ENCODE data around the gene FLT1.
A peak's percentile ranks its signal among the peaks of the same experiment; 100 is the strongest.

Gene FLT1

DNA sequence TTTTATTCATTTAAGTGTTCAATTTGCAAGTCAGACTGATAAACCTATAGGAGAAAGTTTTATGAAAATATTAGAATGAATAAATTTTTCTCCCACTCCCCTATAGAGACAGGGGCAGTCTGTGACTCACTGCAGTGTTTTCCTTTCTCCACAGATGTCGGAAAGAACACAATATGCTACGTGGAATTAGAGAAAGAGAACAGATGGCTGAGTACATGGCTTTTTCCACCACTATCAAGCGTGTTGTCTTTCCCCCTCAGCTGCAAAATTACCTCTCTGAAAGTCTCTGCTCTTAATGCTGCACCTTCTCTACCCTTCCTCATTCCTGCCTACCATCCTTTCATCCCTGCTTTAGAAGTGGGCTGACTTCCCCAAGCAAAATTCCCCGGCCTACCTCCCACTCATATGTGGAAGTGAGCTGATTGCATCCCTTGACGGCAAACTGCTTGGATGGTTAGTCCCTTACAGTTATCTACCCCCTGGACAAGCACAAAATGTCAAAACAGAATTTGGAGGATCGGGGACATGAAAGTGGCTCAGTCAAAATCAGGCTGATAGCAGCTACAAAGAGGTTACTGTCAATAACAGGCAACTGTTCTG lies 30.0 kb downstream of the FLT1 start:
- no peaks in the 10 kb centered on the region for H3K4me1 Mint-ChIP-seq
- DNase-seq (ENCODE audit: low spot score in 2 of 2) (no peak), ATAC-seq (no peak)
- H3K36me3 Mint-ChIP-seq = no peaks in the 10 kb centered on the region
- no peak overlapping the region for H3K4me3 Mint-ChIP-seq
- H3K27ac Mint-ChIP-seq = no peak overlapping the region
- no peaks in the 10 kb centered on the region for H3K9me3 Mint-ChIP-seq

DNA sequence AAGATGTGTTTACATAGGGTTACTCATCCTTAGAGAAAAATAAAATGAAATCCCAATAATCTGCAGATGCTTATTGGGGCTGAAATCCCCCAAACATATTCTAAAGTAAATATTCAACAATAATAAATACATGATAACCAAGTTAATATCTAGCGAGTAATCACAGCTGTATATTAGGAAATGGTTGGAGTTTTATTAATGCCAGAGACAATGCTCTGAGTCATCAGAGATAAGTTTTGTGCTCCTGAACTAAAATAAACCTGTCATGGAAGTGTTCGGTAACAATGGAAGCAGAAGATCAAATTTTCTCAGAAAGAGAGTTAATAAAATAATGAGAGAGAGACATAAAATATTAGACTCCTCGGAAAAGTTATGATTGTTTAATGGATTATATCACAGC lies 31.4 kb downstream of the FLT1 start:
- Mint-ChIP-seq H3K9me3 (no peaks in the 10 kb centered on the region), H3K36me3 (no peaks in the 10 kb centered on the region), H3K4me3 (no peak overlapping the region), H3K4me1 (no peaks in the 10 kb centered on the region), H3K27ac (no peak overlapping the region)
- ATAC-seq (no peak), DNase-seq (ENCODE audit: low spot score in 2 of 2) (no peak)

DNA sequence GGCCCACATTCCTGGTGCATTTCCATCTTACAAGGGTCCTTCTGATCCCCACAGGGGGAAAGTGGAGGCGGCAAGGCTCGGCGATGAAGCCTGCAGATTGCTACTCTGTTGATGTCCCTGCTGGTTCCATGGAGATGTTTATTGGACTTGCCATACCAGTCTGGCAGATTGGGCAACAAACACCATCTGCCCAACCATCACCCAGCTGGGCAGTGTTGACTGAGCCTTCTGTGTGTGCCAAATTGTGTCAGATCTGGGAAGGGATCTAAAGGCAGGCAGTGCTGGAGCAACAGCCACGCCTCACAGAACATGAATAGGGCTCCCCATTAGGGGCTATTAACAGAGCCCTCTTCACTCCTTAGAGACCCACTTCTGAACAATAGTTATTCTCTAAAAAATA lies 35.0 kb downstream of the FLT1 start:
- H3K36me3 Mint-ChIP-seq = no peaks in the 10 kb centered on the region
- H3K27ac Mint-ChIP-seq = no peak overlapping the region
- no peaks in the 10 kb centered on the region for H3K4me1 Mint-ChIP-seq
- H3K4me3 Mint-ChIP-seq = no peak overlapping the region
- H3K9me3 Mint-ChIP-seq = no peaks in the 10 kb centered on the region
- DNase-seq (ENCODE audit: low spot score in 2 of 2) (no peak), ATAC-seq (no peak)

DNA sequence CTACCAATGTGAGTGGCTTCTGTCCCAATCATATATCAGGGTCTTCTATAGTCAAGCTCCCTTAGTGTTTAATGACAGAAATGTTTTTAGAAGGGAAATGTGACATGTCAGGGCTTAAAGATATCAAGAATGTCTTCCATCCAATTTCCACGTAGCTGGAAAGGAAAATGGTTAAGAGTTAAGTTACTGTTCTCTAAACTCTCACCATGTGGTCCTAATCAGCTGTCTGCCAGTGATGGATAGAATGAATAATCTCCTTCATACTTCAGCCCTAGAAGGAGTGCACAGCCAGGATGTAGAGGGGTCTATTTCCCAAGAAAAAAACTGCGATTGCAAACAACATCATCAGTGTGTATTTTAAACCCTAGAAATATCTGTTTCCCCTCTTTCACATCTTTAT lies 36.3 kb downstream of the FLT1 start:
- Mint-ChIP-seq H3K36me3 (no peaks in the 10 kb centered on the region), H3K4me3 (no peak overlapping the region), H3K27ac (no peak overlapping the region), H3K4me1 (no peaks in the 10 kb centered on the region), H3K9me3 (no peaks in the 10 kb centered on the region)
- ATAC-seq = no peak
- no peak for DNase-seq (ENCODE audit: low spot score in 2 of 2)

GRCh38 chr13:28458051-28458450 lies 36.9 kb downstream of the FLT1 start:
- Mint-ChIP-seq H3K4me1 (no peaks in the 10 kb centered on the region), H3K9me3 (no peaks in the 10 kb centered on the region), H3K4me3 (no peak overlapping the region), H3K27ac (no peak overlapping the region), H3K36me3 (peaks cover 2% of the 10 kb centered on the region)
- ATAC-seq (no peak), DNase-seq (ENCODE audit: low spot score in 2 of 2) (no peak)

GRCh38 chr13:28457521-28457920 lies 37.4 kb downstream of the FLT1 start:
- H3K9me3 Mint-ChIP-seq = no peaks in the 10 kb centered on the region
- ATAC-seq (no peak), DNase-seq (ENCODE audit: low spot score in 2 of 2) (no peak)
- H3K4me1 Mint-ChIP-seq = no peaks in the 10 kb centered on the region
- peaks cover 6% of the 10 kb centered on the region for H3K36me3 Mint-ChIP-seq
- H3K4me3 Mint-ChIP-seq = no peak overlapping the region
- no peak overlapping the region for H3K27ac Mint-ChIP-seq

DNA sequence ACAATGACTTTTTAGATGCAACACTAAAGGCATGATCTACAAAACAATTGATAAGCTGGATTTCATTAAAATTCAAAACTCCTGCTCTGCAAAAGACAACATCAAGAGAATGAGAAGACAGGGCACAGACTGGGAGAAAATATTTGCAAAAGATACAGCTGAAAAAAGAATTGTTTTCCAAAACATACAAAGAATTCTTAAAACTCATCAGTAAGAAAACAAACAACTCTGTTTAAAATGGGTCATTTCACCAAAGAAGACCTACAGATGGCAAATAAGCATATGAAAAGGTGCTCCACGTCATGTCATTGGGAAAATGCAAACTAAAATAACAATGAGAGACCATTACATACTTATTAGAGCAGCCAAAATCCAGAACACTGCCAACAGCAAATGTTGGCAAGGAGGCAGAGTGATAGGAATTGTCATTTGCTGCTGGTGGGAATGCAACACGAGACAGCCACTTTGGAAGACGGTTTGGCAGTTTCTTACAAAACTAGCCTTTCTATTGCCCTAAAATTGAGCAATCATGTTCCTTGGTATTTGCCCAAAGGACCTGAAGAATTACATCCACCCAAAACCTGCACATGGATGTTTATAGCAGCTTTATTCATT lies 39.2 kb downstream of the FLT1 start:
- Mint-ChIP-seq H3K4me1 (no peaks in the 10 kb centered on the region), H3K27ac (no peak overlapping the region), H3K9me3 (no peaks in the 10 kb centered on the region), H3K4me3 (no peak overlapping the region), H3K36me3 (peaks cover 6% of the 10 kb centered on the region)
- no peak for ATAC-seq
- DNase-seq (ENCODE audit: low spot score in 2 of 2) = no peak

- Mint-ChIP-seq H3K9me3 (peaks cover 5% of the 10 kb centered on the region), H3K27ac (no peak overlapping the region), H3K4me1 (no peaks in the 10 kb centered on the region), H3K4me3 (no peak overlapping the region), H3K36me3 (peaks cover 6% of the 10 kb centered on the region)
- DNase-seq (ENCODE audit: low spot score in 2 of 2) (no peak), ATAC-seq (no peak)
Observed at GRCh38 chr13:28452755-28453154, 42.2 kb downstream of the FLT1 start.

DNA sequence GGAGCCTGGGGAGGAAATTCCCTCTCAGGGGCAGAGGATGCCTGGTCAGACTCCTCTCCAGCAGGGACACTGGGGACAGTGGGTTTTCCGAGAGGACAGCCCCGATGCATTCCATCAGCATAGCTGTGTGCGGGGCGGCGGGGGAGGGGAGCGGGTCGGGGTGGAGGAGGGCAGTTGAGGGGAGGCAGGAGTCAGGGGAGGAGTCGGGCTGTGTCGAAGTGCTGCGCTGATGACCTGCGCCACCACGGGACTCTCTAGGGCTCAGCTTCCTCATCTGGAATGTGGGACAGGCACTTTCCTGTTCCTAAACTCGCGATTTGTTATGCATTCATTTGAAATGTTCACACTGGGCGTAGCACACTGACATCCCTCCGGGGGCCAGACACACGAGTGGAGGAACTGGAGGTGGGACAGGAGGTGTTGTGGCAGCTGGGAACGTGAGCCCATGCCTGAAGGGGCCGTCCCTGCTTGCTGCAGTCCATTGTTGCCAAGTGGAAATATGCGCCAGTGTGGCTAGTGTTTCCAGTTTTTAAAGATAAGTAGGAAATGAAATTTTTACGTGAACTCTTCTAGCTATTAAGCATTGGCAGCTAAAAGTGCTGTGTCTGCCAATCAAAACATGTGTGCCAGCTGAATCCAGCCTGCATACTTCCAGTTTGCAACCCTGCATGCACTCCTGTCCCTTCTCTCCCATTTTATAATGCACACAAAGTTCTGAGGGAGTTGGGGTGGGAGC lies 43.3 kb downstream of the FLT1 start:
- Mint-ChIP-seq H3K9me3 (peaks cover 5% of the 10 kb centered on the region), H3K4me3 (no peak overlapping the region), H3K27ac (no peak overlapping the region), H3K36me3 (peaks cover 6% of the 10 kb centered on the region), H3K4me1 (no peaks in the 10 kb centered on the region)
- DNase-seq (ENCODE audit: low spot score in 2 of 2) = no peak
- ATAC-seq = no peak

DNA sequence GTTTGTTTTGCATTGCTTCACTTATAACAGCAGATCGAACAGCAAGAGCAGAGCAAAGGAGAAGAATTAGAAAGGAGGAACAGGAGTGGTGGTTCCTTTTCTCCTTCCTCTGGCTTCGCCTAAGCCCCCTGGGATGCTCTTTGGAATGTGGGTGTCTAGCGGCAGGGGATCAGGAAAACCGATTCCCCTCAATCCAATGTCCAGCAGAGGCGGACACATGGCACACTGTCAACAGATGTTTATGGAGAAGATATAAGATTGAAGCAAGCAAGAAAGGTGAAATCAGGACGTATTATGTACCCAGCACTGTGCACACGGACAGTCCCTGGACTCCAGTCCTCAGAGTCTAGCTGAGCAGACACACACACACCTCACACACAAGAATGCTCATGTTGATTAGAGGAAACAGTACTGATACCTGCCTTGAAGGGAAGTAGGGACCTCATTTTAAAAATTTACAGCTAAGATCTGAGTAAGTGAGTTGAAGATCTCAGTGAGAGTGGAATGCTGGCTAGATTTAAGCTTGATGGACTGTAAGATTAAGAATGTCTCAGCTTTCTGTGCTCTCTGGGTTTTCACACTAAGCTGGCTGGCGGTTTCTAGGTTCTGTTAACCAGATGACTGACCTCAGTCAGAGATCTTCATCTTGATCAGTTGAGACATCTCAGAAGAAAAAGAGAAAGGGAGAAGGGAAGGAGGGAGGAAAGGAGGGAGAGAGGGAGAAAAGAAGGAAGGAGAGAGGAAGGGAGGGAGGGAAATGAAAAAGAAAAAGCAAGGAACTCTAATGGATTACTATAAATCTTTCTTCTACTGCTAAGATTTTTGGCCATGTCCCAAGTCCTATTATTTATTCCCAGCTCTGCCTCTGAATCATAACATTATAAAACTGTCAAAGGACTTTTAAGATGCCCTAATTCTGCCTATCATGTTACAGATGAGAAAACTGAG lies 44.8 kb downstream of the FLT1 start:
- Mint-ChIP-seq H3K4me3 (no peak overlapping the region), H3K4me1 (no peaks in the 10 kb centered on the region), H3K36me3 (peaks cover 6% of the 10 kb centered on the region), H3K9me3 (peaks cover 5% of the 10 kb centered on the region), H3K27ac (no peak overlapping the region)
- ATAC-seq = peak; percentile 37
- DNase-seq (ENCODE audit: low spot score in 2 of 2) = no peak

DNA sequence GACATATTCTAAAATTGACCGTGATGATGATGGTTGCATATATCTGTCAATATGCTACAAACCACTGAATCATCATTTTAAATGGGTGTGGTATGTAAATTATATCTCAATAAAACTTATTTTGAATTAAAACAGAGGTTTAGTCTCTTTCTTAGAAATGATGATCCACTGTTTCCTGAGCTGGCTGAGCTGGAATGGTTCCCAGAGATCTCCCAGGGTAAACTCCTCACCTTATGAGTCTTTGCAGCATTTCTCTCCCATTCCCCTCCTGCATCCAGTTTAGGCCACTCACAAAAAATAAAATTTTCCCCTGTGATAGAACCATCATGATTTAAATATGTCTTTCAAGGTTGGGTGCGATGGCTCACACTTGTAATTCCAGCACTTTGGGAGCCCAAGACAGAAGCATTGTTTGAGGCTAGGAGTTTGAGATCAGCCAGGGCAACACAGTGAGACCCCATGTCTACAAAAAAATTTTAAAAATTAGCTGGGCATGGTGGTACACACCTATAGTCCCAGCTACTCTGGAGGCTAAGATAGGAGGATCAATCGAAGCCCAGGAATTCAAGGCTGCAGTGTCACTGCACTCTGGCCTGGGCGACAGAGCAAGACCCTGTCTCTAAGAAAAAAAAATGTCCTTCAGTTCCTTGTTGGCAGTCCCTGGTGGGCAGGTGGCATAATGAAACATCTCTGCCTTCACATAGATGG lies 46.1 kb downstream of the FLT1 start:
- no peak for DNase-seq (ENCODE audit: low spot score in 2 of 2)
- H3K4me3 Mint-ChIP-seq = no peak overlapping the region
- no peaks in the 10 kb centered on the region for H3K4me1 Mint-ChIP-seq
- no peak for ATAC-seq
- H3K9me3 Mint-ChIP-seq = peaks cover 6% of the 10 kb centered on the region
- peaks cover 6% of the 10 kb centered on the region for H3K36me3 Mint-ChIP-seq
- no peak overlapping the region for H3K27ac Mint-ChIP-seq

DNA sequence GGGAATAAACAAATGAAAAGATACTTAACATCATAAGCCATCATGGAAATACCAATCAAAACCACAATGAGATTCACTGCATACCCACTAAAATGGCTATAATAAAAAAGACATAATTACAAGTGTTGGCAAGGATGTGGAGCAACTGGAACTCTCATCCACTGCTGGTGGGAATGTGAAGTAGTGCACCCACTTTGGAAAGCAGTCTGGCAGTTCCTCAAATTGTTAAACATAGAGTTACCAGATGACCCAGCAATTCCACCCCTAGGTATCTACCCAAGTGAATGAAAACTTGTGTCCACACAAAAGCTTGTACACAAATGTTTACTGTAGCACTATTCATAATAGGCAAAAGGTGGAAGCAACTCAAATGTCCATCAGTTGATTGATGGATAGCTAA lies 46.9 kb downstream of the FLT1 start:
- no peaks in the 10 kb centered on the region for H3K4me1 Mint-ChIP-seq
- H3K36me3 Mint-ChIP-seq = peaks cover 4% of the 10 kb centered on the region
- no peak overlapping the region for H3K4me3 Mint-ChIP-seq
- H3K27ac Mint-ChIP-seq = no peak overlapping the region
- no peak for ATAC-seq
- DNase-seq (ENCODE audit: low spot score in 2 of 2) = no peak
- peaks cover 8% of the 10 kb centered on the region for H3K9me3 Mint-ChIP-seq

DNA sequence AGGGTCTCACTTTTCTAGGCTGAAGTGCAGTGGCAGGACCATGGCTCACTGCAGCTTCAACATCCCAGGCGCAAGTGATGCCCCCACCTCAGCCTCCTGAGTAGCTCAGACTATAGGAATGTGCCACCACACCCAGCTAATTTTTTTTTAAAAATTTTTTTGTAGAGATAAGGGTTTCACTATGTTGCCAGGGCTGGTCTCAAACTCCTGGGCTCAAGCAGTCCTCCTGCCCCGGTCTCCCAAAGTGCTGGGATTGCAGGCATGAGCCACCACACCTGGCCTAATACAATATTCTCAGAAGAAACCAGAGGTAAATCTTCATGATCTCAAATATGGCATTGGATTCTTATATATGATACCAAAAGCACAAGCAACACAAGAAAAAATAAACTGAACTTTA lies 47.7 kb downstream of the FLT1 start:
- H3K4me3 Mint-ChIP-seq = no peak overlapping the region
- no peaks in the 10 kb centered on the region for H3K4me1 Mint-ChIP-seq
- H3K36me3 Mint-ChIP-seq = no peaks in the 10 kb centered on the region
- ATAC-seq = no peak
- H3K27ac Mint-ChIP-seq = no peak overlapping the region
- no peak for DNase-seq (ENCODE audit: low spot score in 2 of 2)
- peaks cover 8% of the 10 kb centered on the region for H3K9me3 Mint-ChIP-seq

- H3K27ac Mint-ChIP-seq = no peak overlapping the region
Observed at GRCh38 chr13:28442839-28443238, 52.1 kb downstream of the FLT1 start.

GRCh38 chr13:28441529-28441928 lies 53.4 kb downstream of the FLT1 start:
- ATAC-seq (no peak), DNase-seq (ENCODE audit: low spot score in 2 of 2) (no peak)
- H3K36me3 Mint-ChIP-seq = no peaks in the 10 kb centered on the region
- no peak overlapping the region for H3K4me3 Mint-ChIP-seq
- H3K4me1 Mint-ChIP-seq = no peaks in the 10 kb centered on the region
- peaks cover 3% of the 10 kb centered on the region for H3K9me3 Mint-ChIP-seq
- no peak overlapping the region for H3K27ac Mint-ChIP-seq

More at GRCh38 chr13:28442839-28443238, 52.1 kb downstream of the FLT1 start:
- ATAC-seq (no peak), DNase-seq (ENCODE audit: low spot score in 2 of 2) (no peak)
- Mint-ChIP-seq H3K36me3 (no peaks in the 10 kb centered on the region), H3K4me3 (no peak overlapping the region), H3K9me3 (peaks cover 3% of the 10 kb centered on the region), H3K4me1 (no peaks in the 10 kb centered on the region)
